ENCODE measurements around the gene RALGPS1. TPM values are rescaled to one million over a fixed set of nuclear protein-coding genes. Genes with fewer than 3 reads are reported as not detected.
"Not testable (repeated sequence)": the region's sequence is repeated elsewhere in the genome, so short reads cannot be mapped to it uniquely, and the experiment has no call there.

The RALGPS1 gene
- total RNA-seq, 1 donor from 2014 or later: 3.2 TPM

- ATAC-seq (peak; percentile 36), DNase-seq (ENCODE audit: low spot score) (no peak)
Observed at GRCh38 chr9:126985870-126986498, 71.4 kb downstream of the RALGPS1 start.

DNA sequence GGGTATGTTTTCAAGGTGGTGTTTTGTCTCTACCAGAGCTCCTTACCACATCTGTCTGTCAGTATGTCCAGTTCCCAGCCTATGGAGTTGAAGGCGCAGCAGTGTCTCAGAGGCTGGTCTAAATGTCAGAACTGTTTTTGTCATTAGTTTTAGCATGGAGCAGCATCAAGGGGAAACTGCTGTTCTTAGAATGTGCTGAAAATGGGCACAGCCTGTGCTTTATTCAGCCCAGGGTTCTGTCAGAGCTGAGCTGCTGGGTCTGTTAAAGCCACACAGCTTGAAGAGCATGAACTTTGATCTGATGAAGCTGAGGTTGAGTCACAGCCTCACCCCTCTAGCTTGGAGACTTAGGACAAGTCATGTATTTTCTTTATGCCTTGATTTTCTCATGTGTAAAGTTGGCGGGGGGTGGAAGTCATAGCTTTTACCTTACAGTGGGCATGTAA is 71.9 kb downstream of the RALGPS1 start:
- ATAC-seq: no peak
- no peak for DNase-seq (ENCODE audit: low spot score)

- ATAC-seq: no peak
- no peak for DNase-seq (ENCODE audit: low spot score)
Observed at GRCh38 chr9:126988857-126989256, 74.3 kb downstream of the RALGPS1 start.

DNA sequence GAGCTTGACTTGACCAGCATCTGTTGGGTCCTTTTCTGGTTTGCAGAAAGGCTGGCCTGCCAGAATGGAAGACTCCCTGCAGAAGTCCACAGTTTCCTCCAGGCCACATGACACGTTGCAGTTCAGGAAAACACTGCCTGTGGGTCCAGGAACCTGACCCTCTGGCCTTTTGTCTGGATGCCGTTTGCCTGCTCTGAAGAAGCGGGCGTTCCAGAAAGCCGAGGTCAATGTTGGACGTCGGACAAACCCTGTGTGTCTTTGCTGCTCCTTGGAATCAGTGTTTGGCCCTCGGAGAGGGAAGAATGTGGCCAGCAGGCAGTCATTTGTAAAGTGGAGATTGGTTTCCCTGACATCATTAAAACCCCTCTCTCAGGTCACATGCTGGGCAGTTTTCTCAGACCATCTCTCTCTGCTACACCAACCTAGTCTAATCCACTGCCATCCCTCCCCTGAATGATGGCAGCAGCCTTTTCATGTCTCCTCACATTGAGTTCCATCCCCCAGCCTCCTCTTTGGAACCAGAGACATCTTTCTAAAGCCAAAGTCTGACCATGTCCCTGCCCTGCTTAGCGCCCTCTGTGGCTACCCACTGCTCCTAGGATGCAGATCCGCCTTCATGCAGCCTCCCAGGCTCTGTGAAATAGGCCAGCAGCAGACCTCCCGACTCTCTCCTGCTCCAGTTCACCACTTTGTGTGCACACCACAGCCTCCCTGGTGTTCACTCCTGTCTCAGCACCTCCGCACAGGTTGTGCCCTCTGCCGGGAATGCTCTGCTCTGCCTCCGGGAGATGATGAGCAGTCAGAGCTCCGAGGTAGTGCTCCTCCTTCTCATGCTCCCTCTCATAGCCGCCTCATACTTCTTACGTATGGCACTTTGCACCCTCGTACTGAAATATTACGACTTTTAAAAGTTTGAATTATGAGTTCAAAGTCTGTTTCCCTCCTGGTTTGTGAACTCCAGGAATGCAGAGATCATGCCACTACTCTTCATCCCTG is 75.6 kb downstream of the RALGPS1 start:
- DNase-seq (ENCODE audit: low spot score): peak; percentile 47
- peak; percentile 45 for ATAC-seq

DNA sequence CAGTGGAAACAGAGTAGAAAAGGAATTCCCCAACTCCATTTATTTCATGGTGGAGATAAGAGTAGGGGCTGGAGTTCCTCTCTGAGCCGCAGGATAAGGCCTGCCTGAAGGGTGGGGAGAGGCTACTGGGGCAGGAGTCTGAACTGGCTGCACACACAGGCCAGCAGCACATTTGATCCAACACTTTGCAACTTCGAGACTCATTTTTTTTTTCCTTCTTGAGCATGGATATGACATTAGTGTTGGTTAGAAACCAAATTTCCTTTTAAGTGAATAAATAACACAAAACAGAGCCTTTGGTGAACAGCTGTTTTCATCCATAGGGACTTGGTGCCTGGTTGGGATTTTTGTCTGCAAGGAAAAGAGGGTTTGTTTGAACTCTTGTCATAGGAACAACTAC is 76.6 kb downstream of the RALGPS1 start:
- ATAC-seq (no peak), DNase-seq (ENCODE audit: low spot score) (no peak)

DNA sequence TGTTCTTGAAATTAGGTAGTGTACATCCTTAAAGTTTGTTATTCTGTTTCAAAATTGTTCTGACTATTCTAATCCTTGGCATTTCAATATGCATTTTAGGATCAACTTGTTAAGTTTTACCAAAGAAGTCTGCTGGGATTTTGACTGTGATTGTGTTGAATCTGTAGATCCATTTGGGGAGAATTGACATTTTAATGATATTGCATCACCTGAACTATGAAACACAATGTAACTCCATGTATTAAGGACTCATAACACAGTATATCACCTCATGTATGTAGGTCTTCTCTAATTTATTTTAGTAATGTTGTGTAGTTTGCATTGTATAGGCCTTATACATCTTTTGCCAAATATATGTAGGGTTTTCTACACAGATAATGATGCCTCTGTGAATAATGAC is 77.8 kb downstream of the RALGPS1 start:
- DNase-seq (ENCODE audit: low spot score) (no peak), ATAC-seq (no peak)

- ATAC-seq (no peak), DNase-seq (ENCODE audit: low spot score) (no peak)
Observed at GRCh38 chr9:126999315-127000068, 84.9 kb downstream of the RALGPS1 start.

DNA sequence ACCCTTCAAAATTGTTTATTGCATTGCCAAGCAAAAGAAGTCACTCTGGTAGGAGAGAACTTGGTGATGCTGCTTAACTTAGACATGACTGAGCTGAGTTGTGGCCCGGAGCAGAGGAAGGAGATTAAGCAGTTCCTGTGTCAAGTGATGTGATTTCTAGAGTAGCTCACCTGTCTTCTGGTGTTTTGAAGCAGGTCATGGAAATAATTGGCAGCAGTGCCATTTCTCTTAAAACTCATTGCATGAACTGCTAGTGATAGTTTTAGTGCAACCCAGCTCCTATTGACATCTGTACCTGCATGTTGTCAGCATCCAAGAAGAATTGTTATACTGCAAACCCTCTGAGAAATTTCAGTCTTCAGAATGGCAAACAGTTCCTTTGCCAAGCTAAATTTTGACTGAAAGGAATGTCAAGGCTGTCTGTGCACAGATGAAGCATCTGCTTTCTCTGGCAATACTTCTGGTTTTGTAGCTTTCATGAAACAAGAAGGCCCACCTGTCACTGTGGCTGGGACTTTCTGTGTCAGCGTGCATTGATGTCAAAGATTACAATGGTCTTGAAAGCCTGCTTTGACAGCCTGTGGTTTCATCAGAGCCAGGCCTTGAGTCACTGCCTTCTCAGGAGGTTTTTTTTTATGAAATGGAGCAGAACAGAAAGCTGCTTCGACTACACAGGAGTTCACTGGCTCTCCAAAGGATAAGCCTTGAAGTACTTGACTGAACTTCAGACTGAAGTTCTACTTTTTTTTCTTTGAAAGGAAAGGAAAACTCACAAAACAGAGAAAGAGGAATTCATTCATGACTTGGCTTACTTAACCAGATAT is 90.6 kb downstream of the RALGPS1 start:
- no peak for ATAC-seq
- DNase-seq (ENCODE audit: low spot score): no peak

DNA sequence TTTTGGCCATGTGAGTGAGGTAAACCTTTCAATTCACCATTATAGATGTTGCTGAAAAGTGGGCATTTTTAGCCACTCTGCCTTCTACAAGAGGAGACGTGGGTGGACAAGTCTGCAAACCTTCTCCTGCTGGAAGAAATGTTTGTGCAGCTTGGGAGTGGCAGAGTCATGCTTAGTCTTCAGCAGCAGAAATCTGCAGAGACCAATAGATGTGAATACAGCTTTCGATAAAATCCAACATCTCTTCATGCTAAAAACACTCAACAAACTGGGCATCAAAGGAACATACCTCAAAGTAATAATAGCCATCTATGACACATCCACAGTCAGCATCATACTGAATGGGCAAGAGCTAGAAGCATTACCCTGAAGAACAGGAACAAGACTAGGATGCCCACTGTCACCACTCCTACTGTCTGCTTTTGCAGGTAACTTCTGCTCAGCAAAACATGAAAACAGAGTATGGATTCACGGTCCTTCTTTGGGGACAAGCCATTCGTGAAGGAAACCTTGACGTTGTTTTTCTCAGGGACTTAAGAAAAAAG is 91.3 kb downstream of the RALGPS1 start:
- no peak for ATAC-seq
- DNase-seq (ENCODE audit: low spot score): no peak

- no peak for ATAC-seq
- DNase-seq (ENCODE audit: low spot score): no peak
Observed at GRCh38 chr9:127007638-127008037, 93.1 kb downstream of the RALGPS1 start.

DNA sequence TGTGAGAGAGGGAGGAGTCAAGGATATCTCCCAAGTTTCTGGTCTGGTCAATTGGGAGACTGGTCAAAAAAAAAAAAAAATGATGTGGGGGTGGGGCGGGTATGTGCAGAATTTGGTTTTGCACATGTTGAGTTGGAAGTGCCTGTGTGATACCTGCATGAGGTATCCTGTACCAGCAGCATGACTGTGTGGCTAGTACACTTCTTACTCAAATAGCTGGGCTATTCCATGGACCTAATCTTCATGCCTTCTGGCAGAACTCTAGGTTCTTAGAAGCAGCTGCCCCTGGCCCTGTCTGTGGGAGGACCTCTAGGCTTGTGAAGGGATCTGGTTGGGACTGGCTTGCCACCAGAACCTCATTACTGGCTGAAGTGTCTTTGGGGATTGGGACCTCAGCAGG is 93.5 kb downstream of the RALGPS1 start:
- ATAC-seq (no peak), DNase-seq (ENCODE audit: low spot score) (no peak)

GRCh38 chr9:127011772-127012171 is 97.2 kb downstream of the RALGPS1 start:
- DNase-seq (ENCODE audit: low spot score): no peak
- ATAC-seq: no peak

DNA sequence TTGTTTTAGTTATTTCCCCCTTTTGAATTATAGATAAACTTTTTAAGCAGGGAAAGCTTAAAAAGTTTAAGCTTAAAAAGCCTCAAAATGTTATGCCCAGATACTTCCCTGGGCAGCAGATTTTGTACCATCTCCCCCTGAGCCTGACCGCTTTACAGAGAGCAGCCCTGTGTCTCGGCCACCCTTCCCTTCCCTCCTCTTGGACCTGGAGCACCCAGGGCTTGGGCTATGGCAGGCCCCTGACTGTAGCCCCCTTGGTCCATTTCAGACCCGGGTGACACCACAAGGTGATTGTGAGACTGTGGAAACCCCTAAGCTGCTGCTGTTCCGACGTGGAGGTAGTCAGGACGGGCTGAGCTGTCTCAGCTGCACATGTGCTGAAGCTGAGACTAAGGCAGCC is 97.7 kb downstream of the RALGPS1 start:
- ATAC-seq (no peak), DNase-seq (ENCODE audit: low spot score) (no peak)

DNA sequence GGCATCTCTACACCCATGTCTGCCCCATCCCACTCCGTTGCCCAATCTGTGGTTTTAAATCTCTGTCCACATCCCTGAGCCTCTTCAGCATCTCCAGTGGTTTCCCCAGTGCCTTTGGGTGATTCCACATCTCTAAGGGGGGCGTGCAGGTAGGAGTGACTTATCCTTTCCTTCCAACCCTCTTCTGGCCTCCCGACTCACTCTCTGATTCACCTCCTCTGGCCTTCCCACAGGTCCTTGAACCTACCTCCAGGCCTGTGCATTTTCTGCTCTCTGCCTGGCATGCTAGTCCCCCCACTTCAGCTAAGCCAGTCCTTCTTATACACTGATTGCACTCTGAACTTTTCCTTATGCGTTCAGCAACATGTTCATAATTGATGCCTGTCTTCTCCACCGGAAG is 99.0 kb downstream of the RALGPS1 start:
- ATAC-seq: no peak

GRCh38 chr9:127014216-127014909 is 99.8 kb downstream of the RALGPS1 start:
- no peak for ATAC-seq
- no peak for DNase-seq (ENCODE audit: low spot score)

More for the DNA sequence above, 99.0 kb downstream of the RALGPS1 start:
- DNase-seq (ENCODE audit: low spot score): no peak

GRCh38 chr9:127014910-127015540 is 100.4 kb downstream of the RALGPS1 start:
- no peak for ATAC-seq
- DNase-seq (ENCODE audit: low spot score): no peak

DNA sequence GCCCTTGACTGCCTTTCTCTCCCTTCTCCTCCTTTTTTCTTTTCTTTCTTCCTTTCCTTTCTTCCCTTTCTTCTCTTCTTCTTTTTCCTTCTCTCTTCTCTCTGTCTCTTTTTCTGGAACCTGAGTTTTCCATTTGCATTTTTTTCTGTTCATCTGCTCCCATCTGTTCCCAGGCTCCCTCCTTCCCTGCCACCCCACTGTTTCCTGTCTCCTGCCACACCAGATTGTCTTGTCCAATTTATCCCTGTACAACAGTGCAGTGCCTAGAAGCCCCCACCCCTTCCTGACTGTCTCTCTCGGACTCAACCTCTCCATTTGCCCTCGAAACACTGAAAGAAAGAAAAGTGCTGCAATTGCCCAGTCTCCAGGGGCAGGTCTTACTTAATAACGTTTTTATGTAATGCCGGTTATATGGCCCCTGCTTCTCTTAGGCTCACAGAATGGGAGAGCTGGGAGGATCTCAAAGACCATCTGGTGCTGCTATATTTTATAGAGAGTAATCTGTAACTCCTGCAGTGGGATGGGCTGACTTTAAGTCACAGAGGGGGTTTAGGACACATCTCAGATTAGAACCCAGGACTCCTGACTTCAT is 101.4 kb downstream of the RALGPS1 start:
- ATAC-seq (no peak), DNase-seq (ENCODE audit: low spot score) (no peak)

DNA sequence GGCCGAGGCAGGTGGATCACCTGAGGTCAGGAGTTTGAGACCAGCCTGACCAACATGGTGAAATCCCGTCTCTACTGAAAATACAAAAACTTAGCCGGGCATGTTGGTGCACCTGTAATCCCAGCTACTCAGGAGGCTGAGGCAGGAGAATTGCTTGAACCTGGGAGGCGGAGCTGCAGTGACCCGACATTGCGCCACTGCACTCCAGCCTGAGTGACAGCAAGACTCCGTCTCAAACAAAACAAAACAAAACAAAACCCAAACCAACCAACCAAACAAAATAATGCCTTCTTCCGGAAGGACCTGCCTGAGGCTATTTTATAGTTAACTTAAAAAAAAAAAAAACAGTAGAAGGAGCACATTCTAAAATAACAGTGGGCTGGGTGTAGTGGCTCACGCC is 103.4 kb downstream of the RALGPS1 start:
- ATAC-seq; DNase-seq (ENCODE audit: low spot score): not testable (repeated sequence)

DNA sequence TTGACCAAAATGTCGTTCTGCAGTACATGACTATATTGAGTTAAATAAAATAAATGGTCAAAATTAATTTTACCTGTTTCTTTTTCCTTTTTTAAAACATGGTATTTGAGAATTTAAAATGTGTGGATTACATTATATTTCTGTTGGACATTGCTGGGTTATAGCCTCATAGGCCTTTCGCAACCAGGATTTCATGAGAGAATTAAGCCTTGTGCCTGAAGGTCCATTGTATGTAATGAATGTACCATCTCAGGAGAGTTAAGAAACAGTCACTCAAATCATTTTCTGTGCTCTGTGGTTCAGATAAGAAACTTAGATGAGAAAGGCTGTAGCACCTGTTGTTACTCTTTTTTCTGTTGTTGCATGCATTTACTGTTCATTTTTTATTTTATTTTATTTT is 104.4 kb downstream of the RALGPS1 start:
- no peak for DNase-seq (ENCODE audit: low spot score)
- no peak for ATAC-seq
